DOHH2 (cell line): Measurements from ENCODE around the gene PTPRK.
"Not testable (repeated sequence)": the region's sequence is repeated elsewhere in the genome, so short reads cannot be mapped to it uniquely, and the experiment has no call there.

Experiments
- H3F3A ChIP-seq: fragments of 200-600 bp; sonication (generic), shearing (Covaris generic); 2 replicates; pipeline ENCODE4 v1.6.0; 2016; ENCODE audit warnings: antibody characterized with exemption, mild to moderate bottlenecking; ENCODE audit not compliant: control insufficient read depth, insufficient read depth
- H3K27ac ChIP-seq: fragments of 200-600 bp; sonication (generic); 2 replicates; pipeline ENCODE4 v1.5.1; 2014; ENCODE audit warnings: low read depth, mild to moderate bottlenecking, low read length, moderate library complexity
- H3K27me3 ChIP-seq: fragments of 200-600 bp; sonication (generic); 2 replicates; pipeline ENCODE4 v1.6.1; 2014; ENCODE audit warnings: mild to moderate bottlenecking, low read length, mixed read lengths; ENCODE audit not compliant: control insufficient read depth
- H3K36me3 ChIP-seq: fragments of 200-600 bp; sonication (generic); 2 replicates; pipeline ENCODE4 v1.6.1; 2014; ENCODE audit warnings: mild to moderate bottlenecking, low read length, moderate library complexity, mixed read lengths; ENCODE audit not compliant: control insufficient read depth
- H3K4me1 ChIP-seq: fragments of 200-600 bp; sonication (generic); 2 replicates; pipeline ENCODE4 v1.6.1; 2014; ENCODE audit warnings: mild to moderate bottlenecking, low read length, mixed read lengths; ENCODE audit not compliant: control insufficient read depth
- H3K4me2 ChIP-seq: fragments of 200-600 bp; sonication (generic); 2 replicates; pipeline ENCODE4 v1.6.0; 2014; ENCODE audit warnings: mild to moderate bottlenecking, low read length, moderate library complexity
- H3K4me3 ChIP-seq: fragments of 200-600 bp; sonication (generic); 2 replicates; pipeline ENCODE4 v1.5.1; 2014; ENCODE audit warnings: mild to moderate bottlenecking, low read length, mixed read lengths
- H3K79me2 ChIP-seq: fragments of 200-600 bp; sonication (generic); 2 replicates; pipeline ENCODE4 v1.6.1; 2014; ENCODE audit warnings: mild to moderate bottlenecking, low read length, mixed read lengths; ENCODE audit not compliant: control insufficient read depth
- H3K9me2 ChIP-seq: fragments of 200-600 bp; sonication (generic); replicated peaks from 2 replicates; pipeline ENCODE4 v1.6.1; 2014; ENCODE audit warnings: mild to moderate bottlenecking, low read length, mixed read lengths; ENCODE audit not compliant: control insufficient read depth
- H3K9me3 ChIP-seq: fragments of 200-600 bp; sonication (generic); 2 replicates; pipeline ENCODE4 v1.6.1; 2014; ENCODE audit warnings: antibody characterized with exemption, low read length, mixed read lengths; ENCODE audit not compliant: control insufficient read depth, insufficient read depth
- H4K20me1 ChIP-seq: fragments of 200-600 bp; sonication (generic); 2 replicates; pipeline ENCODE4 v1.6.0; 2014; ENCODE audit warnings: low read depth, mild to moderate bottlenecking, antibody characterized with exemption, low read length, moderate library complexity; ENCODE audit not compliant: control insufficient read depth, insufficient read depth
- EZH2phosphoT487 ChIP-seq: fragments of 200-600 bp; sonication (generic); IDR thresholded peaks from 2 replicates; pipeline ENCODE4 v1.6.1; 2017; ENCODE audit warnings: borderline replicate concordance, mild to moderate bottlenecking, antibody characterized with exemption, low read length, moderate library complexity, mixed read lengths
- TF ChIP-seq, protein P1 (sequence below): fragments of 200-600 bp; sonication (generic); IDR thresholded peaks from one replicate; pipeline ENCODE4 v1.5.1; 2014; ENCODE audit warnings: antibody characterized with exemption, mild to moderate bottlenecking, low read depth, low read length; ENCODE audit not compliant: poor library complexity, severe bottlenecking

The PTPRK gene

GRCh38 chr6:128491100-128491581, 29.3 kb downstream of the PTPRK start:
- no peaks in the 10 kb centered on the region for H3K9me3 ChIP-seq
- H3K9me2 ChIP-seq: no peaks in the 10 kb centered on the region
- no peaks in the 10 kb centered on the region for H4K20me1 ChIP-seq
- no peak overlapping the region for H3K4me3 ChIP-seq
- no peaks in the 10 kb centered on the region for H3K79me2 ChIP-seq
- no peaks in the 10 kb centered on the region for H3K27me3 ChIP-seq
- no peaks in the 10 kb centered on the region for H3F3A ChIP-seq
- H3K4me1 ChIP-seq: no peaks in the 10 kb centered on the region
- no peak overlapping the region for H3K4me2 ChIP-seq
- no peak overlapping the region for H3K27ac ChIP-seq
- no peaks in the 10 kb centered on the region for H3K36me3 ChIP-seq
- TF ChIP-seq EZH2phosphoT487: no peak
- TF ChIP-seq, protein P1, sequence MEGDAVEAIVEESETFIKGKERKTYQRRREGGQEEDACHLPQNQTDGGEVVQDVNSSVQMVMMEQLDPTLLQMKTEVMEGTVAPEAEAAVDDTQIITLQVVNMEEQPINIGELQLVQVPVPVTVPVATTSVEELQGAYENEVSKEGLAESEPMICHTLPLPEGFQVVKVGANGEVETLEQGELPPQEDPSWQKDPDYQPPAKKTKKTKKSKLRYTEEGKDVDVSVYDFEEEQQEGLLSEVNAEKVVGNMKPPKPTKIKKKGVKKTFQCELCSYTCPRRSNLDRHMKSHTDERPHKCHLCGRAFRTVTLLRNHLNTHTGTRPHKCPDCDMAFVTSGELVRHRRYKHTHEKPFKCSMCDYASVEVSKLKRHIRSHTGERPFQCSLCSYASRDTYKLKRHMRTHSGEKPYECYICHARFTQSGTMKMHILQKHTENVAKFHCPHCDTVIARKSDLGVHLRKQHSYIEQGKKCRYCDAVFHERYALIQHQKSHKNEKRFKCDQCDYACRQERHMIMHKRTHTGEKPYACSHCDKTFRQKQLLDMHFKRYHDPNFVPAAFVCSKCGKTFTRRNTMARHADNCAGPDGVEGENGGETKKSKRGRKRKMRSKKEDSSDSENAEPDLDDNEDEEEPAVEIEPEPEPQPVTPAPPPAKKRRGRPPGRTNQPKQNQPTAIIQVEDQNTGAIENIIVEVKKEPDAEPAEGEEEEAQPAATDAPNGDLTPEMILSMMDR: no peak

DNA sequence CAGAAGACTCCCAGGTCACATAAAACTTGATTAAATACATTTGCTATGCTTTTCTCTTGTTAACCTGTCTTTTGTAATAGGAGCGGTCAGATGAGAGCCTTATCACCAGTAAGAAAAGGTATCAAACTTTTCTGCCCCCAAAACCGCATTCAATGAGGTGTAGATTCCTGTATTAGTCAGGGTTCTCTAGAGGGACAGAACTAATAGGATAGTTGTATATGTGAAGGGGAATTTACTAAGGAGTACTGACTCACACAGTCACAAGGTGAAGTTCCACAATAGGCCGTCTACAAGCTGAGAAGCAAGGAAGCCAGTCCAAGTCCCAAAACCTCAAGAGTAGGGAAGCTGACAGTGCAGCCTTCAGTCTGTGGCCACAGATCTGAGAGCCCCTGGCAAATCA, 32.7 kb downstream of the PTPRK start:
- Histone ChIP-seq H3K36me3 (no peaks in the 10 kb centered on the region), H3K9me2 (no peaks in the 10 kb centered on the region), H3F3A (no peaks in the 10 kb centered on the region), H3K4me2 (no peak overlapping the region), H3K79me2 (no peaks in the 10 kb centered on the region), H3K27me3 (no peaks in the 10 kb centered on the region), H3K9me3 (no peaks in the 10 kb centered on the region), H3K4me3 (no peak overlapping the region), H4K20me1 (no peaks in the 10 kb centered on the region), H3K27ac (no peak overlapping the region), H3K4me1 (no peaks in the 10 kb centered on the region)
- TF ChIP-seq, protein P1: no peak
- no peak for TF ChIP-seq EZH2phosphoT487

- Histone ChIP-seq H3K27me3 (no peaks in the 10 kb centered on the region), H3K79me2 (no peaks in the 10 kb centered on the region), H3K4me3 (no peak overlapping the region), H4K20me1 (no peaks in the 10 kb centered on the region), H3F3A (no peaks in the 10 kb centered on the region), H3K9me3 (no peaks in the 10 kb centered on the region), H3K4me2 (no peak overlapping the region), H3K36me3 (no peaks in the 10 kb centered on the region), H3K4me1 (no peaks in the 10 kb centered on the region), H3K27ac (no peak overlapping the region), H3K9me2 (no peaks in the 10 kb centered on the region)
- TF ChIP-seq EZH2phosphoT487: no peak
- TF ChIP-seq, protein P1: no peak
These were observed 33.3 kb downstream of the PTPRK start for GRCh38 chr6:128487055-128487454.

GRCh38 chr6:128486580-128486979, 33.8 kb downstream of the PTPRK start:
- not testable (repeated sequence) for H3K27ac ChIP-seq, H3K79me2 ChIP-seq

More at GRCh38 chr6:128486580-128486979, 33.8 kb downstream of the PTPRK start:
- not testable (repeated sequence) for H3K4me1 ChIP-seq, H3K4me3 ChIP-seq, H4K20me1 ChIP-seq, H3F3A ChIP-seq, H3K36me3 ChIP-seq, H3K9me3 ChIP-seq, H3K27me3 ChIP-seq, H3K9me2 ChIP-seq, H3K4me2 ChIP-seq
